Bronchial epithelial cell (primary cell): ENCODE measurements around the gene OBP2A. TPM values are rescaled to one million over a fixed set of nuclear protein-coding genes. Genes with fewer than 3 reads are reported as not detected.

Source experiments
- DNase-seq: peaks from one replicate; pipeline ENCODE4 v3.0.0-alpha.2; 2010; ENCODE audit warnings: low read depth
- FAIRE-seq: peaks from 2 replicates; lab custom pipeline; 2011; peaks lifted over from hg19 to GRCh38; lab: Jason Lieb, UNC
- H3K27me3 ChIP-seq: 2 replicates; pipeline ENCODE4 v1.5.1; 2011; ENCODE audit warnings: low read length; ENCODE audit not compliant: control insufficient read depth, insufficient read depth
- H3K36me3 ChIP-seq: 2 replicates; pipeline ENCODE4 v1.5.1; 2011; ENCODE audit warnings: low read length; ENCODE audit not compliant: control insufficient read depth, insufficient read depth
- H3K4me3 ChIP-seq: 2 replicates; pipeline ENCODE4 v1.5.1; 2011; ENCODE audit warnings: mild to moderate bottlenecking, low read depth, low read length, control low read depth
- total RNA-seq: library from RNA; depleted of rRNA; stranded (reverse); fragments of >200 nt; gene quantifications from 2 replicates; pipeline ENCODE4 v1.2.1, GENCODE V29; 2014
- TF ChIP-seq, protein P1 (sequence below): IDR thresholded peaks from 2 replicates; pipeline ENCODE4 v1.5.1; 2011; ENCODE audit warnings: mild to moderate bottlenecking, moderate library complexity, low read length, control low read depth, inconsistent platforms; ENCODE audit not compliant: insufficient read depth, severe bottlenecking

OBP2A gene
- total RNA-seq, 1 donor from 2014 or later = not detected

DNA sequence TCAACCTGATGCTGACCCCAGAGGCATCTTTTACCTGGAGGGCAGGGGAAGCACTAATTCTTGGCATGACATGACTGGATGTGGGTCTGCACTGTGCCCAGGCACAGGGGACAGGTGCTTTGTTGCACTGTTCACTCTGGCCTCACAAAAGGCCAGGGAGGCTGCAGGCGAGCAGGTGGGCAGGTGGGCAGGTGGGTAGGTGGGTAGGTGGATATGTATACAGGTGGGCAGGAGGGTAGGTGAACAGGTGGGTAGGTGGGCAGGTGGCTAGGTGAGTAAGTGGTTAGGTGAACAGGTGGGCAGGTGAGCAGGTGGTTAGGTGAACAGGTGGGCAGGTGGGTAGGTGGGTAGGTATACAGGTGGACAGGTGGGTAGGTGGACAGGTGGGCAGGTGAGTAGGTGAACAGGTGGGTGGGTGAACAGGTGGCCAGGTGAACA lies 17.1 kb downstream of the OBP2A start:
- Histone ChIP-seq H3K27me3 (no peaks in the 10 kb centered on the region), H3K36me3 (no peaks in the 10 kb centered on the region), H3K4me3 (no peak overlapping the region)
- TF ChIP-seq, protein P1, sequence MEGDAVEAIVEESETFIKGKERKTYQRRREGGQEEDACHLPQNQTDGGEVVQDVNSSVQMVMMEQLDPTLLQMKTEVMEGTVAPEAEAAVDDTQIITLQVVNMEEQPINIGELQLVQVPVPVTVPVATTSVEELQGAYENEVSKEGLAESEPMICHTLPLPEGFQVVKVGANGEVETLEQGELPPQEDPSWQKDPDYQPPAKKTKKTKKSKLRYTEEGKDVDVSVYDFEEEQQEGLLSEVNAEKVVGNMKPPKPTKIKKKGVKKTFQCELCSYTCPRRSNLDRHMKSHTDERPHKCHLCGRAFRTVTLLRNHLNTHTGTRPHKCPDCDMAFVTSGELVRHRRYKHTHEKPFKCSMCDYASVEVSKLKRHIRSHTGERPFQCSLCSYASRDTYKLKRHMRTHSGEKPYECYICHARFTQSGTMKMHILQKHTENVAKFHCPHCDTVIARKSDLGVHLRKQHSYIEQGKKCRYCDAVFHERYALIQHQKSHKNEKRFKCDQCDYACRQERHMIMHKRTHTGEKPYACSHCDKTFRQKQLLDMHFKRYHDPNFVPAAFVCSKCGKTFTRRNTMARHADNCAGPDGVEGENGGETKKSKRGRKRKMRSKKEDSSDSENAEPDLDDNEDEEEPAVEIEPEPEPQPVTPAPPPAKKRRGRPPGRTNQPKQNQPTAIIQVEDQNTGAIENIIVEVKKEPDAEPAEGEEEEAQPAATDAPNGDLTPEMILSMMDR = no peak
- no peak for FAIRE-seq
- DNase-seq = no peak

DNA sequence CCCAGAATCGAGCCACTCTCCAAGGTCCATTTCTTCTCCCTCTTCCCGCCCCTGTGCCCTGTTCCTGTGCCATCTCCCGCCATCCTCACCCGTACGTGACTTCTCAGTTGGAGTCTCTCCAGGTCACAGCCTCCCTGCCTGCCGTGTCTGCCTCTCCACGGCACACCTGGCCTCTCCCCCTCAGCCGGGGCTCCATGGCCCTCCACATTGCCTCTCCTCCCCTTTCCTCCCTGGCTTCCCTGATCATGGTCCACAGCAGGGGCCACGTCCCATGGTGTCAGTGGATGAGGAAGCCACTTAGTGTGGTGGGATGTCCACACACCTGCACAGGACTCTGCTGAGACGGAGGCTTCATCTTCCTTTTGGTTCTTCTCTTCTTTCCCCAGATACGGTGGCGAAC lies 17.9 kb downstream of the OBP2A start:
- H3K4me3 ChIP-seq = no peak overlapping the region
- no peaks in the 10 kb centered on the region for H3K36me3 ChIP-seq
- TF ChIP-seq, protein P1 = no peak
- FAIRE-seq = no peak
- no peak for DNase-seq
- H3K27me3 ChIP-seq = no peaks in the 10 kb centered on the region

DNA sequence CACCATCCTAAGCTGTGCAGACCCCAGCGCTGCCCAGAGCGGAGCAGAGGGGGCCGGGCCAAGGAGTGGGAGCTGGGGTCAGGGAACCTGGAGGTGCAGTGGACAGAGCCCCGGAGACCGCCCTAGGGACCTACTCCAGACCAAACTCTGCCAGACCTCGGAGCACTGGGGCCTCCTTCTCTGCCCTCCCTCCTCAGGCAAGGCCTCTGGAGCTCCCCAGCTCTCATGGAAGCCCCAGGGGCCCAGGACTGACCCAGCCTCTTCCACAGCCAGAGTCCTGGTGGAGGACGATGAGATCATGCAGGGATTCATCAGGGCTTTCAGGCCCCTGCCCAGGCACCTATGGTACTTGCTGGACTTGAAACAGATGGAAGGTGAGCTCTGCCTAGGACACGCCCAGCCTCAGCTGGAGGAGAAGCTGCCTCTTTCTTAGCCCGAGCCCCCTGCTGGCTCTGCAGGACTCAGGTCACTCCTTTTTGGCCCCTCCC lies 19.3 kb downstream of the OBP2A start:
- Histone ChIP-seq H3K4me3 (no peak overlapping the region), H3K36me3 (no peaks in the 10 kb centered on the region), H3K27me3 (no peaks in the 10 kb centered on the region)
- TF ChIP-seq, protein P1 = no peak
- FAIRE-seq (no peak), DNase-seq (no peak)

DNA sequence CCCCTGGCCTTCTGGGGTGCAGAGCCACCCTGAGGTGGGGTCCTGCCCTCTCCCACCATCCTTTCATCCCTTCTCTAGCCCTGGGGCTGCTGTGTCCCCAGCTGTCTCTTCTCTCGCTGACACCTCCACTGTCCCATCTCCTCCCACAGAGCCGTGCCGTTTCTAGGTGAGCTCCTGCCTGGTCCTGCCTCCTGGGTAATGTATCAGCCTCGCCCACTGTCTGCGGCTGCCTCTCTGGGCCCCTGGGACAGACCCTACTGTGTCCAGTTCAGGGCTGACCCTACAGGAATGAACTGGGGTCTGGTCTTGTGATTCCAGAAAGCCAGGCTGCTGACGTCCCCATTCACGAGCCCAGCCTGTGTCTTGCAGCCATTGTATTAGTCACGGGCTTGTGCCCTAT lies 19.7 kb downstream of the OBP2A start:
- Histone ChIP-seq H3K4me3 (no peak overlapping the region), H3K36me3 (no peaks in the 10 kb centered on the region), H3K27me3 (no peaks in the 10 kb centered on the region)
- DNase-seq (no peak), FAIRE-seq (no peak)
- TF ChIP-seq, protein P1 = no peak

DNA sequence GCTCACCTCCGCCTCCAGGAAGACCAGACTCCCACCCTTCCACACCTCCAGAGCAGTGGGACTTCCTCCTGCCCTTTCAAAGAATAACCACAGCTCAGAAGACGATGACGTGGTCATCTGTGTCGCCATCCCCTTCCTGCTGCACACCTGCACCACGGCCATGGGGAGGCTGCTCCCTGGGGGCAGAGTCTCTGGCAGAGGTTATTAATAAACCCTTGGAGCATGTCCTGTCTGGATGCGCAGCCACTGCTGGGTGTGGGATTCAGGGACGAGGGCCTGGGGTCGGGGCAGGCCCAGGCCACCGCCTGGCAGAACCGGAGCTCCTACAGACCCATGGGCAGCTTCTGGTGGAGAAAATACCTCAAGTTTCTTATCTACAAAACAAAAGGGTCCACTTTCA lies 20.6 kb downstream of the OBP2A start:
- H3K36me3 ChIP-seq = no peaks in the 10 kb centered on the region
- TF ChIP-seq, protein P1 = no peak
- FAIRE-seq (no peak), DNase-seq (no peak)
- no peaks in the 10 kb centered on the region for H3K27me3 ChIP-seq
- no peak overlapping the region for H3K4me3 ChIP-seq

DNA sequence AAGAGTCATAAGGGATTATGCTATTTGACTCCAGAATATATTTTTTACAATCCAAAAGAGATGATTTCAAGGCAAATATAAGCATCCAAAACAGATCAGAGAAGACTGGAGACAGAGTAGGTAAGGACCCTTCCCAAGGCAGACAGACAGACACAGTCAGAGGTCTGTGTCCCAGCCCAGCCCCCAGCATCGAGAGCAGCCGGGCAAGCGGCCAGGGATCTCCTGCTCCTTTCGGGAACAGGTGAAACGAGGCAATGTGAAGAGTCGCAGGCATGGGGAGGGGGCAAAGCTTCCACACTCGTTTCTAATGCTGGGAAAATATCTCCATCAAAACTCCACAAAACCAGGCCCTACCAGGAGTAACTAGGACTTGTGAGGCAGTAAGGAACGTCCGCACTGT lies 21.4 kb downstream of the OBP2A start:
- DNase-seq (no peak), FAIRE-seq (no peak)
- Histone ChIP-seq H3K4me3 (no peak overlapping the region), H3K36me3 (no peaks in the 10 kb centered on the region), H3K27me3 (no peaks in the 10 kb centered on the region)
- TF ChIP-seq, protein P1 = no peak
